ENCODE measurements around the gene SLC39A11.

- TF ChIP-seq, protein P1, sequence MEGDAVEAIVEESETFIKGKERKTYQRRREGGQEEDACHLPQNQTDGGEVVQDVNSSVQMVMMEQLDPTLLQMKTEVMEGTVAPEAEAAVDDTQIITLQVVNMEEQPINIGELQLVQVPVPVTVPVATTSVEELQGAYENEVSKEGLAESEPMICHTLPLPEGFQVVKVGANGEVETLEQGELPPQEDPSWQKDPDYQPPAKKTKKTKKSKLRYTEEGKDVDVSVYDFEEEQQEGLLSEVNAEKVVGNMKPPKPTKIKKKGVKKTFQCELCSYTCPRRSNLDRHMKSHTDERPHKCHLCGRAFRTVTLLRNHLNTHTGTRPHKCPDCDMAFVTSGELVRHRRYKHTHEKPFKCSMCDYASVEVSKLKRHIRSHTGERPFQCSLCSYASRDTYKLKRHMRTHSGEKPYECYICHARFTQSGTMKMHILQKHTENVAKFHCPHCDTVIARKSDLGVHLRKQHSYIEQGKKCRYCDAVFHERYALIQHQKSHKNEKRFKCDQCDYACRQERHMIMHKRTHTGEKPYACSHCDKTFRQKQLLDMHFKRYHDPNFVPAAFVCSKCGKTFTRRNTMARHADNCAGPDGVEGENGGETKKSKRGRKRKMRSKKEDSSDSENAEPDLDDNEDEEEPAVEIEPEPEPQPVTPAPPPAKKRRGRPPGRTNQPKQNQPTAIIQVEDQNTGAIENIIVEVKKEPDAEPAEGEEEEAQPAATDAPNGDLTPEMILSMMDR (IDR thresholded peaks at IDR 0.05; ENCODE audit: low read depth, low read length, missing input control), result no peak
- TF ChIP-seq, protein P2, sequence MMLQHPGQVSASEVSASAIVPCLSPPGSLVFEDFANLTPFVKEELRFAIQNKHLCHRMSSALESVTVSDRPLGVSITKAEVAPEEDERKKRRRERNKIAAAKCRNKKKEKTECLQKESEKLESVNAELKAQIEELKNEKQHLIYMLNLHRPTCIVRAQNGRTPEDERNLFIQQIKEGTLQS (IDR thresholded peaks at IDR 0.05), result no peak
Measured at GRCh38 chr17:72656130-72656763, 436.2 kb downstream of the SLC39A11 start.
